Mesenteric fat pad (tissue), 1 donor: ENCODE results near the gene NOC2L. TPM values are rescaled to one million over a fixed set of nuclear protein-coding genes. Genes with fewer than 3 reads are reported as not detected.
"Not testable (repeated sequence)": the region's sequence is repeated elsewhere in the genome, so short reads cannot be mapped to it uniquely, and the experiment has no call there.

Experiments
- DNase-seq: peaks from one replicate; pipeline ENCODE4 v3.0.0-alpha.2; 2020; ENCODE audit warnings: low spot score
- total RNA-seq: library from RNA; stranded (reverse); fragmentation: NEBNext Ultra II Directional; extraction: Animal tissue kit (Norgen Biotek cat#: 25700); gene quantifications from one replicate; pipeline ENCODE4 v1.2.1, GENCODE V29; 2021
- donor health status: DM: yes; HTN: yes; CAD: no.

NOC2L gene
- total RNA-seq, 1 donor from 2014 or later, result 49.8 TPM

- DNase-seq, result peak; percentile 97
Observed at GRCh38 chr1:904310-904950, 54.6 kb downstream of the NOC2L start.

- DNase-seq, result no peak
Observed at GRCh38 chr1:903721-904271, 55.3 kb downstream of the NOC2L start.

- no peak for DNase-seq
Observed at GRCh38 chr1:903305-903704, 55.8 kb downstream of the NOC2L start.

GRCh38 chr1:902802-903201 is 56.3 kb downstream of the NOC2L start:
- DNase-seq, result no peak

- DNase-seq, result no peak
Observed at GRCh38 chr1:901108-901859, 57.8 kb downstream of the NOC2L start.

- peak; percentile 69 for DNase-seq
Observed at GRCh38 chr1:899636-900317, 59.3 kb downstream of the NOC2L start.

DNA sequence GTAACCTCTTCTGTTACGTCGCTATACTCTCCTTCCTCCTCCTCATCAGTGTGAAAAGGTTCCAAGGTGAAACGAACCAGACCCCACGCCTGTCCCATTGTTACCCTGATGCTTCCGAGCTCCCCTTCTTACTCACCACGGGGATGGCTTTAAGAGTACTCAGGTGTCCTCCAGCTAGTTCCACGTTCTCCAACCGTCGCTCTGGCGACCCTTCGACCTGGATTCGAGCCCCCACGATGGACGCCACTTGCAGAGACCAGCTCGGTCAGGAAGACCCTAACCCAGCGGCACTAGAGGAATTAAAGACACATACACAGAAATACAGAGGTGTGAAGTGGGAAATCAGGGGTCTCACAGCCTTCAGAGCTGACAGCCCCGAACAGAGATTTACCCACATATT is 61.1 kb downstream of the NOC2L start:
- DNase-seq, result not testable (repeated sequence)

- DNase-seq, result no peak
Observed at GRCh38 chr1:897226-897625, 61.8 kb downstream of the NOC2L start.

Other genes starting within 250 kb of the NOC2L start
- 2.8 TPM for gene SAMD11, start 35.3 kb downstream of the NOC2L start, total RNA-seq
- gene KLHL17, start 1.3 kb upstream of the NOC2L start, total RNA-seq, result 8.8 TPM
- gene PLEKHN1, start 7.2 kb upstream of the NOC2L start, total RNA-seq, result 0.39 TPM
- not detected for gene PERM1, start 22.8 kb upstream of the NOC2L start, total RNA-seq
- 25.5 TPM for gene HES4, start 40.8 kb upstream of the NOC2L start, total RNA-seq
- 47.0 TPM for gene ISG15, start 54.2 kb upstream of the NOC2L start, total RNA-seq
- gene AGRN, start 60.9 kb upstream of the NOC2L start, total RNA-seq, result 17.6 TPM
- not detected for gene RNF223, start 115.0 kb upstream of the NOC2L start, total RNA-seq
- 9.0 TPM for gene C1orf159, start 156.8 kb upstream of the NOC2L start, total RNA-seq
- 1.4 TPM for gene TTLL10, start 214.6 kb upstream of the NOC2L start, total RNA-seq
- gene TNFRSF18, start 247.3 kb upstream of the NOC2L start, total RNA-seq, result 0.80 TPM